Measurements from ENCODE around the gene FOXK1. TPM values are rescaled to one million over a fixed set of nuclear protein-coding genes. Genes with fewer than 3 reads are reported as not detected.
A peak's percentile ranks its signal among the peaks of the same experiment; 100 is the strongest.

The FOXK1 gene
- total and polyA plus RNA-seq, 9 of the 15 experiments (the other 6 are each of a cell fraction or from before 2014, with no cell fraction given): 0.32 to 45.5 (median 8.1) TPM

DNA sequence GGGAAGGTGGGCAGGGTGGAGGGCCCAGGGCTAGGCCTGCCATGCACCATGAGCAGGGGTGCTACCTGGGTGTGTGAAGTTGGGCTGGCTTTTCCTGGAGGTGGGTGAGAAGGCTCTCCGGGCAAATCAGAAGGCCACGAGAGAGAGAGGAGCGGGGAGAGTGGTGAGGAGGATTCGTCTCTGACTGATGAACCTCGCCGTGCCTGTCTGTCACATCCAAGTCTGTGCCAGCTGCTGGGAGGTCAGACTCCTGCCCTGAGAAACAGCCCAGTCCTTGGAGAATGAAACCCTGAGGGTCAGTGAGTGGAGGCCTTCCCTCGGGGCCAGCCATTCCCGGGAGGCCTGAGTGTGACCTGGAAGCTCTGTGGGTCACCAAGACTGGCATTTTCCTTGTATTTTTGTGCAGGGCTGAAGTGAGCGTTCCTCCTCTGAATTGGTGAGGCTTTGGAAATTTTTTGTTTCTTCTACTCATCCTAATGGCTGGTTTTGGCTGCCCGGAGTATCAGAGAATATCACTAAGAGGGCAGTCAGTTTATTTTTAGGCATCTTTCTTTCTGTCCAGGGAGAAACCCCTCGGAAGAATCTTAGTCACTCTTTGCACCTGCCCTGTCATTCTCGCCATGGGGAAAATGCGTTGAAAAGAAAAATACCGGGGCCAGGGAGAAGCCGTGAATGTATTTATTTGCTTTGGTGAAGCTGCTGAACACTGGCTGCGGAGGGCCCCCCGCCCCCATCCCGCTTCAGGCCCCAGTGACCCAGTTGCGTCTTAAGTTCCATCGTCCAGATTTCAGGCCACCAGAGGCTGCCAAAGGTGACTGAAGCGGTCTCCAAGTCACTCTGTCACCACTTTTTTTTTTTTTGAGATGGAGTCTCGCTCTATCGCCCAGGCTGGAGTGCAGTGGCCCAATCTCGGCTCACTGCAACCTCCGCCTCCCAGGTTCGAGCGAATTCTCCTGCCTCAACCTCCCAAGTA is 86.8 kb downstream of the FOXK1 start:
- POLR2A ChIA-PET: no interaction called here

DNA sequence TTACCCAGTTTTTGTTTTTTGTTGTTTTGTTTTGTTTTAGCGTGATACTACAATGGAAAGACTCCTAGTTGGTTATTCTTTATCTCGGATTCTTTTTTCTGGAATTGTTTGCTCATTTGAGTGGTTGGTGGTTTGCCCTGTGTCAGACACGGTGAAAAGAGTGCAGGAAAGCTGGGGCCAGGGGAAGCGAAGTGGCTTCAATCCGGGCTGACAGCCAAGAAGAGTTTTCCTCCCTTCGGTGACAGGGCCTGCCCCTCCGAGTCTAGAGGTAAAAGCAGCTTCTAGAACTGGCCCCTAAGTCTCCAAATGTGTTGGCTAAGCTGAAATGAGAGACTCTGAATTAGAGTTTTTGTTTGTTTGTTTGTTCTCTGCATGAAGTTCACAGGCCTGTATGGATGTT is 87.7 kb downstream of the FOXK1 start:
- H3K4me2 ChIP-seq (ENCODE audit: insufficient read depth, low read length): no peak overlapping the region
- H3K27me3 ChIP-seq (ENCODE audit: control insufficient read depth in 2 of 2, insufficient read depth in 2 of 2, low read length in 2 of 2): no peaks in the 10 kb centered on the region
- no peaks in the 10 kb centered on the region for H3K9me3 ChIP-seq (replicated peaks; ENCODE audit: control insufficient read depth, insufficient read depth, low read depth, low read length)
- no peak overlapping the region for H3K9ac ChIP-seq (ENCODE audit: insufficient read depth in 1 of 2, low read depth in 2 of 2, low read length in 2 of 2)
- DNase-seq (ENCODE audit: extremely low read depth in 1 of 4, low spot score in 3 of 4) (no peak), ATAC-seq (no peak), FAIRE-seq (no peak)
- H2AFZ ChIP-seq (ENCODE audit: low read depth, low read length): no peak overlapping the region
- POLR2A ChIA-PET: interaction anchor here (0.7 kb wide), 1 partner anchor 20 kb away, joined by 3 read pairs; no protein-coding TSS in a partner anchor
- no peaks in the 10 kb centered on the region for H4K20me1 ChIP-seq (replicated peaks; ENCODE audit: control insufficient read depth, insufficient read depth, low read length)
- WGBS (ENCODE audit: insufficient coverage, low coverage, missing lambda C conversion rate): 41% methylated on average over 7 of the region's 7 CpGs
- BruUV-seq (replicated peaks): TSS peak; percentile 43
- H3K9me1 ChIP-seq (ENCODE audit: control insufficient read depth, insufficient read depth, low read length): peaks cover 8% of the 10 kb centered on the region
- no peaks in the 10 kb centered on the region for H3K79me2 ChIP-seq (ENCODE audit: control insufficient read depth, insufficient read depth, low read length)
- CTCF ChIA-PET (ENCODE audit: low intra/inter-chr PET ratio): no interaction called here
- no peak overlapping the region for H3K27ac ChIP-seq (ENCODE audit: extremely low read depth, low read depth, low read length)
- H3K36me3 ChIP-seq (ENCODE audit: control insufficient read depth, insufficient read depth, low read length): peaks cover 20% of the 10 kb centered on the region; the same call in 2 of the 3 replicates
- H3K4me3 ChIP-seq: no peak overlapping the region
- in situ Hi-C loops (cut with MboI): no loop called here
- peaks cover 15 to 16% of the 10 kb centered on the region in 2 experiments for H3K4me1 ChIP-seq (replicated peaks in 1 of 2; ENCODE audit: control insufficient read depth in 2 of 2, insufficient read depth in 2 of 2, low read length in 2 of 2)
- intact Hi-C loops (cut with micrococcal nuclease): no loop called here
- TF ChIP-seq TBL1XR1 (IDR thresholded peaks at IDR 0.05; ENCODE audit: low read length in 2 of 2) (no peak), BRF1 (IDR thresholded peaks at IDR 0.05; ENCODE audit: borderline replicate concordance, extremely low read depth, insufficient read length) (no peak), L3MBTL2 (IDR thresholded peaks at IDR 0.05) (no peak)
- TF ChIP-seq, protein P1, sequence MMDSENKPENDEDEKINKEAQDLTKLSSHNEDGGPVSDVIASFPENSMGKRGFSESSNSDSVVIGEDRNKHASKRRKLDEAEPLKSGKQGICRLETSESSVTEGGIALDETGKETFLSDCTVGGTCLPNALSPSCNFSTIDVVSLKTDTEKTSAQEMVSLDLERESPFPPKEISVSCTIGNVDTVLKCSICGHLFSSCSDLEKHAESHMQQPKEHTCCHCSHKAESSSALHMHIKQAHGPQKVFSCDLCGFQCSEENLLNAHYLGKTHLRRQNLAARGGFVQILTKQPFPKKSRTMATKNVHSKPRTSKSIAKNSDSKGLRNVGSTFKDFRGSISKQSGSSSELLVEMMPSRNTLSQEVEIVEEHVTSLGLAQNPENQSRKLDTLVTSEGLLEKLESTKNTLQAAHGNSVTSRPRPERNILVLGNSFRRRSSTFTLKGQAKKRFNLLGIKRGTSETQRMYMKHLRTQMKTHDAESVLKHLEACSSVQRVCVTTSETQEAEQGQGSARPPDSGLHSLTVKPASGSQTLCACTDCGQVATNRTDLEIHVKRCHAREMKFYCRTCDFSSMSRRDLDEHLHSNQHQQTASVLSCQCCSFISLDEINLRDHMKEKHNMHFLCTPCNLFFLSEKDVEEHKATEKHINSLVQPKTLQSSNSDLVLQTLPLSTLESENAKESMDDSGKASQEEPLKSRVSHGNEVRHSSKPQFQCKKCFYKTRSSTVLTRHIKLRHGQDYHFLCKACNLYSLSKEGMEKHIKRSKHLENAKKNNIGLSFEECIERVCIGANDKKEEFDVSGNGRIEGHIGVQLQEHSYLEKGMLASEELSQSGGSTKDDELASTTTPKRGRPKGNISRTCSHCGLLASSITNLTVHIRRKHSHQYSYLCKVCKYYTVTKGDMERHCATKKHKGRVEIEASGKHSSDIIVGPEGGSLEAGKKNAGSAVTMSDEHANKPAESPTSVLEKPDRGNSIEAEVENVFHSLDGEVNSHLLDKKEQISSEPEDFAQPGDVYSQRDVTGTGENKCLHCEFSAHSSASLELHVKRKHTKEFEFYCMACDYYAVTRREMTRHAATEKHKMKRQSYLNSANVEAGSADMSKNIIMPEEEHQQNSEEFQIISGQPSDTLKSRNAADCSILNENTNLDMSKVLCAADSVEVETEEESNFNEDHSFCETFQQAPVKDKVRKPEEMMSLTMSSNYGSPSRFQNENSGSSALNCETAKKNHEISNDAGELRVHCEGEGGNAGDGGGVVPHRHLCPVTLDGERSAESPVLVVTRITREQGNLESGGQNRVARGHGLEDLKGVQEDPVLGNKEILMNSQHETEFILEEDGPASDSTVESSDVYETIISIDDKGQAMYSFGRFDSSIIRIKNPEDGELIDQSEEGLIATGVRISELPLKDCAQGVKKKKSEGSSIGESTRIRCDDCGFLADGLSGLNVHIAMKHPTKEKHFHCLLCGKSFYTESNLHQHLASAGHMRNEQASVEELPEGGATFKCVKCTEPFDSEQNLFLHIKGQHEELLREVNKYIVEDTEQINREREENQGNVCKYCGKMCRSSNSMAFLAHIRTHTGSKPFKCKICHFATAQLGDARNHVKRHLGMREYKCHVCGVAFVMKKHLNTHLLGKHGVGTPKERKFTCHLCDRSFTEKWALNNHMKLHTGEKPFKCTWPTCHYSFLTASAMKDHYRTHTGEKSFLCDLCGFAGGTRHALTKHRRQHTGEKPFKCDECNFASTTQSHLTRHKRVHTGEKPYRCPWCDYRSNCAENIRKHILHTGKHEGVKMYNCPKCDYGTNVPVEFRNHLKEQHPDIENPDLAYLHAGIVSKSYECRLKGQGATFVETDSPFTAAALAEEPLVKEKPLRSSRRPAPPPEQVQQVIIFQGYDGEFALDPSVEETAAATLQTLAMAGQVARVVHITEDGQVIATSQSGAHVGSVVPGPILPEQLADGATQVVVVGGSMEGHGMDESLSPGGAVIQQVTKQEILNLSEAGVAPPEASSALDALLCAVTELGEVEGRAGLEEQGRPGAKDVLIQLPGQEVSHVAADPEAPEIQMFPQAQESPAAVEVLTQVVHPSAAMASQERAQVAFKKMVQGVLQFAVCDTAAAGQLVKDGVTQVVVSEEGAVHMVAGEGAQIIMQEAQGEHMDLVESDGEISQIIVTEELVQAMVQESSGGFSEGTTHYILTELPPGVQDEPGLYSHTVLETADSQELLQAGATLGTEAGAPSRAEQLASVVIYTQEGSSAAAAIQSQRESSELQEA (IDR thresholded peaks at IDR 0.05; ENCODE audit: low read depth): no peak

More for the DNA sequence above, 86.8 kb downstream of the FOXK1 start:
- H3K4me1 ChIP-seq (replicated peaks in 1 of 2; ENCODE audit: control insufficient read depth in 2 of 2, insufficient read depth in 2 of 2, low read length in 2 of 2): peaks cover 6 to 13% of the 10 kb centered on the region in 2 experiments
- WGBS (ENCODE audit: insufficient coverage, low coverage, missing lambda C conversion rate): 88% methylated on average over 17 of the region's 27 CpGs
- H3K27ac ChIP-seq (ENCODE audit: extremely low read depth, low read depth, low read length): no peak overlapping the region
- H3K9me3 ChIP-seq (replicated peaks; ENCODE audit: control insufficient read depth, insufficient read depth, low read depth, low read length): no peaks in the 10 kb centered on the region
- no peaks in the 10 kb centered on the region for H3K27me3 ChIP-seq (ENCODE audit: control insufficient read depth in 2 of 2, insufficient read depth in 2 of 2, low read length in 2 of 2)
- in situ Hi-C loops (cut with MboI) (no loop called here), intact Hi-C loops (cut with micrococcal nuclease) (no loop called here)
- 0 out of 2 replicates have a peak, but pooled peaks cover 4% of the 10 kb centered on the region for H4K20me1 ChIP-seq (replicated peaks; ENCODE audit: control insufficient read depth, insufficient read depth, low read length)
- peak overlapping the region in 1 of 2 experiments; percentile 68; a peak in 2 of 4 replicates for H3K9ac ChIP-seq (ENCODE audit: insufficient read depth in 1 of 2, low read depth in 2 of 2, low read length in 2 of 2)
- no peak for FAIRE-seq
- ATAC-seq: no peak
- peaks cover 28% of the 10 kb centered on the region; the same call in 2 of the 3 replicates for H3K36me3 ChIP-seq (ENCODE audit: control insufficient read depth, insufficient read depth, low read length)
- DNase-seq (ENCODE audit: extremely low read depth in 1 of 4, low spot score in 3 of 4): no peak
- no peak overlapping the region for H2AFZ ChIP-seq (ENCODE audit: low read depth, low read length)
- no peaks in the 10 kb centered on the region for H3K79me2 ChIP-seq (ENCODE audit: control insufficient read depth, insufficient read depth, low read length)
- 0 out of 2 replicates have a peak, but pooled peaks have one; percentile 49 for TF ChIP-seq POLR2G (IDR thresholded peaks at IDR 0.05; ENCODE audit: low read depth, low read length)
- TF ChIP-seq POLR2A (conservative IDR thresholded peaks at IDR 0.05): 0 out of 2 replicates have a peak, but pooled peaks have one; percentile 23
- TF ChIP-seq RBM39 (optimal IDR thresholded peaks at IDR 0.05; ENCODE audit: low read depth, low read length): no peak
- no TSS peak for BruUV-seq (replicated peaks)
- peaks cover 8% of the 10 kb centered on the region for H3K9me1 ChIP-seq (ENCODE audit: control insufficient read depth, insufficient read depth, low read length)
- H3K4me2 ChIP-seq (ENCODE audit: insufficient read depth, low read length): no peak overlapping the region
- H3K4me3 ChIP-seq: no peak overlapping the region
- CTCF ChIA-PET (ENCODE audit: low intra/inter-chr PET ratio): no interaction called here

Measured in K562 (cell line).